ENCODE results near the gene RBM23. TPM values are rescaled to one million over a fixed set of nuclear protein-coding genes. Genes with fewer than 3 reads are reported as not detected.
"Not testable (repeated sequence)": the region's sequence is repeated elsewhere in the genome, so short reads cannot be mapped to it uniquely, and the experiment has no call there.

RBM23 gene
- total RNA-seq, 1 experiment from 2014 or later = 70.0 TPM

GRCh38 chr14:22919601-22919921 is 612 bp upstream of the RBM23 start:
- H3K36me3 Mint-ChIP-seq (ENCODE audit: insufficient read depth, unreplicated experiment) = peaks cover 63% of the 10 kb centered on the region
- CTCF ChIA-PET = interaction anchor here (1.4 to 1.7 kb wide), 2 partner anchors 10 to 67 kb away, joined by 4 to 5 read pairs; partner anchors contain the start of gene PRMT5
- no peaks in the 10 kb centered on the region for H3K9me3 ChIP-seq
- no peaks in the 10 kb centered on the region for H3K27me3 ChIP-seq (replicated peaks; ENCODE audit: control insufficient read depth, insufficient read depth, low read length)
- TF ChIP-seq CTCF (IDR thresholded peaks at IDR 0.05; ENCODE audit: insufficient read depth in 1 of 2, low read depth in 1 of 2, low read length in 1 of 2, severe bottlenecking in 1 of 2, unreplicated experiment in 1 of 2) = no peak
- H3K4me3 ChIP-seq (ENCODE audit: low read depth, low read length) = peak overlapping the region; percentile 29
- BruUV-seq (replicated peaks) = TSS peak; percentile 90
- intact Hi-C loops (cut with micrococcal nuclease; ENCODE audit: unreplicated experiment) = loop anchor here (1.0 to 5.0 kb wide), 4 partner anchors 10 to 97 kb away; partner anchors contain the start of genes LRP10 and PRMT5
- H3K27me3 Mint-ChIP-seq (ENCODE audit: insufficient read depth, unreplicated experiment) = peaks cover 2% of the 10 kb centered on the region
- H3K9me3 Mint-ChIP-seq (ENCODE audit: unreplicated experiment) = no peaks in the 10 kb centered on the region
- H3K36me3 ChIP-seq (ENCODE audit: control insufficient read depth, insufficient read depth, low read length) = peaks cover 3% of the 10 kb centered on the region; the same call in 1 of the 2 replicates
- peaks cover 8% of the 10 kb centered on the region for H3K4me1 ChIP-seq
- DNase-seq = no peak
- H3K4me3 Mint-ChIP-seq (ENCODE audit: unreplicated experiment) = peak overlapping the region; percentile 90
- POLR2A ChIA-PET = interaction anchor here (0.6 to 1.9 kb wide), 5 partner anchors 31 to 331 kb away, joined by 3 to 9 read pairs (median 4); partner anchors contain the start of gene HAUS4
- H3K27ac Mint-ChIP-seq (ENCODE audit: unreplicated experiment) = peak overlapping the region; percentile 100
- H3K4me1 Mint-ChIP-seq (ENCODE audit: low read depth, unreplicated experiment) = peaks cover 6% of the 10 kb centered on the region

- ChIA-PET CTCF (interaction anchor here (0.5 to 1.1 kb wide), 4 partner anchors 16 to 889 kb away, joined by 3 to 5 read pairs (median 4); no protein-coding TSS in a partner anchor), POLR2A (interaction anchor here (0.6 kb wide), 1 partner anchor 357 kb away, joined by 4 read pairs; no protein-coding TSS in a partner anchor)
- H3K4me3 Mint-ChIP-seq (ENCODE audit: unreplicated experiment) = no peak overlapping the region
- TF ChIP-seq CTCF (IDR thresholded peaks at IDR 0.05; ENCODE audit: insufficient read depth in 1 of 2, low read depth in 1 of 2, low read length in 1 of 2, severe bottlenecking in 1 of 2, unreplicated experiment in 1 of 2) = no peak
- H3K27me3 ChIP-seq (replicated peaks; ENCODE audit: control insufficient read depth, insufficient read depth, low read length) = no peaks in the 10 kb centered on the region
- DNase-seq = peak in 1 of 2 experiments; percentile 29
- H3K27ac Mint-ChIP-seq (ENCODE audit: unreplicated experiment) = no peak overlapping the region
- H3K4me1 Mint-ChIP-seq (ENCODE audit: low read depth, unreplicated experiment) = peaks cover 6% of the 10 kb centered on the region
- no peak overlapping the region for H3K4me3 ChIP-seq (ENCODE audit: low read depth, low read length)
- no TSS peak for BruUV-seq (replicated peaks)
- peaks cover 8% of the 10 kb centered on the region for H3K4me1 ChIP-seq
- intact Hi-C loops (cut with micrococcal nuclease; ENCODE audit: unreplicated experiment) = loop anchor here (5.0 kb wide), 2 partner anchors 44 to 94 kb away; partner anchors contain the start of gene LRP10
- H3K36me3 ChIP-seq (ENCODE audit: control insufficient read depth, insufficient read depth, low read length) = no peaks in the 10 kb centered on the region
- no peaks in the 10 kb centered on the region for H3K9me3 ChIP-seq
- H3K36me3 Mint-ChIP-seq (ENCODE audit: insufficient read depth, unreplicated experiment) = peaks cover 38% of the 10 kb centered on the region
- H3K27me3 Mint-ChIP-seq (ENCODE audit: insufficient read depth, unreplicated experiment) = peaks cover 2% of the 10 kb centered on the region
- no peaks in the 10 kb centered on the region for H3K9me3 Mint-ChIP-seq (ENCODE audit: unreplicated experiment)
Measured at GRCh38 chr14:22915886-22916521, 2.9 kb downstream of the RBM23 start.

- H3K9me3 Mint-ChIP-seq (ENCODE audit: unreplicated experiment); H3K4me1 Mint-ChIP-seq (ENCODE audit: low read depth, unreplicated experiment); H3K4me3 Mint-ChIP-seq (ENCODE audit: unreplicated experiment); H3K9me3 ChIP-seq; H3K4me3 ChIP-seq (ENCODE audit: low read depth, low read length); BruUV-seq (replicated peaks); H3K27me3 ChIP-seq (replicated peaks; ENCODE audit: control insufficient read depth, insufficient read depth, low read length); H3K27me3 Mint-ChIP-seq (ENCODE audit: insufficient read depth, unreplicated experiment); DNase-seq; H3K4me1 ChIP-seq; H3K36me3 ChIP-seq (ENCODE audit: control insufficient read depth, insufficient read depth, low read length); H3K27ac Mint-ChIP-seq (ENCODE audit: unreplicated experiment); POLR2A ChIA-PET: not testable (repeated sequence)
- H3K36me3 Mint-ChIP-seq (ENCODE audit: insufficient read depth, unreplicated experiment) = peaks cover 34% of the 10 kb centered on the region
- CTCF ChIA-PET = interaction anchor here (0.7 kb wide), 1 partner anchor 67 kb away, joined by 5 read pairs; no protein-coding TSS in a partner anchor
- intact Hi-C loops (cut with micrococcal nuclease; ENCODE audit: unreplicated experiment) = loop anchor here (5.0 kb wide), 2 partner anchors 43 to 93 kb away; partner anchors contain the start of gene LRP10
Measured at GRCh38 chr14:22914836-22915235, 4.1 kb downstream of the RBM23 start.

All from Caco-2 (cell line).